GM18907 (cell line): ENCODE measurements around the gene PPM1J.

Experiments used
- ATAC-seq: cut with Tn5 transposase; IDR thresholded peaks from one replicate; pipeline ENCODE4 v1.9.1; 2021; ENCODE audit warnings: mild to moderate bottlenecking, moderate library complexity; ENCODE audit not compliant: unreplicated experiment

Gene PPM1J

GRCh38 chr1:112707221-112708001 lies 7.7 kb downstream of the PPM1J start:
- ATAC-seq: peak; percentile 68

DNA sequence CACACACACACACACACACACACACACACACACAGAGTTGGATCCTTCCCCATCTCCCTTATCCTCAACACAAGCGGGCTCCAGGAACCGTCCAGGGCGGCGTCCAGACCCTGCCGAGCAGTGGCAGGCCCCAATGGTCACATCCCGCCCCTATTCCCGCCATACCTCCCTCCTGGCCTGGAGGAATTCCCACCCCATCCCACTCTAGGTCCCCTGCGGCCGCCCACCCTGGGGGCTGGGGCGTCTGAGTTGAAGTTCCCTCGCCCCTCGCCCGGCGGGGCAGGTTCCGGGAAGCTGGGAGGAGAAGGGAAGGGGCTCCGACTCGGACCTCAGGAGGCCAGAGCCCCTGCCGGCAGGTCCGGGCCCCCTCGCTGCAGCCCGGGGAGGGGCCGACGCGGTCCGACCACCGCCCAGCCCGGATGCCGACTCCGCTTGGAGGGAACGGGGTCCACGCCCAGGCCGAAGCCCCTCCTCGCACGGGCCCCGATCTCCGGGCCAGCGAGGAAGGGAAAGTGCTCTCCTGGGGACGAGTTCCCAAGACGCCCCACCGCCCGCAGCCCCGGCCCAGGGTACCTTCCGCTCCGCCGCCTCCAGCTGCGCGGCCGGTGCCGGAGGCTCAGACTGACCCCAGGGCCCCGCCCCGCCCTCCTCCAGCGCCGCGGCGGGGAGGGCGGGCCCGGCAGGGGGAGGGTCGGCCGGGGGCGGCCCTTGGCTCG lies 8.5 kb downstream of the PPM1J start, which contains the start of gene RHOC:
Gene RHOC, minus strand, starts transcription at position 623 of the 716 bp plus-strand sequence. CDS start 3,328 bp downstream, outside the sequence.
- ATAC-seq: peak; percentile 63

GRCh38 chr1:112704934-112705627 lies 10.1 kb downstream of the PPM1J start:
- peak; percentile 66 for ATAC-seq

DNA sequence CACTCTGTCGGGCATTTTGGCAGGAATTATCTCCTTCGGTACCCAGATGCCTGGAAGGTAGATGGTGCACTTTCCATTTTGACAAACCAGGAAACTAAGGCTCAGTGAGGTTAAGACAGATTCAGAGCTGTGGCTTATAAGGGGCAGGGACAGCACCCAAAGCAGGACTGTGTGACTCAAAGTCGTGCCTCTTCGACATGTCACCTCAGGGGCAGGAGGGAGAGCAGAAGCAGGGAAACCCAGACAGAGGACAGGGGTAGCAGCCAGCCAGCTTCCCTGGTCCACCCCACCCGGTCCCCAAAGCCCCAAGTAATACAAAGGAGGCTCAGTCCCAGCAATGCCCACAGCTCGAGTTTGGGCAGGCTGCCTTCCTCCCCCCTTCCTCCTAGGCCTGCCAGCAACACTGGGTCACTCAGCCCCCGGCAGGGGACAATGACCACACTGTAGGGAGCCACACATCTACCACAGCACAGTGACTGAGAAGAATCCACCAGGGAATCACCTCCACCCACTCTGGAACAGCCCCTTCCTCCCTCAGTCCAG lies 10.7 kb downstream of the PPM1J start:
- no peak for ATAC-seq

DNA sequence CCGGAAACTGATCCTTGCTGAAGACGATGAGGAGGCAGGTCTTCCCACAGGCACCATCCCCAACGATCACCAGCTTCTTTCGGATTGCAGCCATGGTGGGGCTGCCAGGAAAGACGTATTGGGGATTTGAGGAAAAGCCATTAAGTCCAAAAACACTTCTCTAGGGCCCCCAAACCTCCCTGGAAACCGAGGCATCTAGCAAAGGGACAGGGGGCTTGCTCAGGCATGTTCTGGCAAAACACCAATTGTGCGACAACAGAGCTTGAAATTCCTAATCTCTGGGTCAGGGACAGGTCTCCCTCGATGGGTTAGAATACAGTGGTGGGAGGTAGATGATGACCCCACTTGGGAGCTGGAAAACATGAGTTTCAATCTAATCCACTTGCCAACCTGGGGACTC lies 11.4 kb downstream of the PPM1J start:
- ATAC-seq: no peak

GRCh38 chr1:112702420-112703261 lies 12.5 kb downstream of the PPM1J start:
- no peak for ATAC-seq

GRCh38 chr1:112702067-112702395 lies 13.1 kb downstream of the PPM1J start:
- no peak for ATAC-seq

GRCh38 chr1:112701227-112702066 lies 13.7 kb downstream of the PPM1J start:
- no peak for ATAC-seq

DNA sequence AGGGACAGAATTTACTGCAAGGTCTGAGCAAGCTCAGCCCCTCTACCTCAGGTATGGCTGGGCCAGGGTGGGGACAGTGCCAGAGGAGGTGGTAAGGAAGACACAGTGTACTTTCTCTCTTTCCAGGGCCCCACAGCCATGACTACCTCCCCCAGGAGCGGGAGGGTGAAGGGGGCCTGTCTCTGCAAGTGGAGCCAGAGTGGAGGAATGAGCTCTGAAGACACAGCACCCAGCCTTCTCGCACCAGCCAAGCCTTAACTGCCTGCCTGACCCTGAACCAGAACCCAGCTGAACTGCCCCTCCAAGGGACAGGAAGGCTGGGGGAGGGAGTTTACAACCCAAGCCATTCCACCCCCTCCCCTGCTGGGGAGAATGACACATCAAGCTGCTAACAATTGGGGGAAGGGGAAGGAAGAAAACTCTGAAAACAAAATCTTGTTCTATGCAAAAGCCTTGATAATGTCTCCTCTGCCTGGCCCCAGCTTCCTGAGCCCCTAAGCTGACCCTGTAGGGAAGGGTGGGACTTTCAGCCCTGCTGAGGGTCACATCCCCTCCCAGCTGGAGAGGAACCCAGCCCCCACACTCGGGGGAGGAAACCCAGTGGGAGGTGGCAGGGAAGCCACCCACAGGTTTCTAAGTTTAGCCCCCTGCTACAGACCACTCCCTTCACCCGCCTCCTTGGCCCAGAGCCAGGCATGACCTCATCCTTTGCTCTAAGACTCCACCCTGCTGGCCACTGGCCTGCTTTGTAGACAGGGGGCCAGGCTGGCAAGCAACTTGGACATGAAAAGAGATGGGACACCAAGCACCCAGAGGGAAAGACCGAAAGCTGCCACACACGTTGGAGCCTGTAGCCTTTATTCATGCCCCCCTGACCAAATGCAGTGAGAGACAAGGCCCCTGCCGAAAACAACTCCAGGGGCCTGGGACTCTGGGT lies 14.6 kb downstream of the PPM1J start:
- ATAC-seq: peak; percentile 58

DNA sequence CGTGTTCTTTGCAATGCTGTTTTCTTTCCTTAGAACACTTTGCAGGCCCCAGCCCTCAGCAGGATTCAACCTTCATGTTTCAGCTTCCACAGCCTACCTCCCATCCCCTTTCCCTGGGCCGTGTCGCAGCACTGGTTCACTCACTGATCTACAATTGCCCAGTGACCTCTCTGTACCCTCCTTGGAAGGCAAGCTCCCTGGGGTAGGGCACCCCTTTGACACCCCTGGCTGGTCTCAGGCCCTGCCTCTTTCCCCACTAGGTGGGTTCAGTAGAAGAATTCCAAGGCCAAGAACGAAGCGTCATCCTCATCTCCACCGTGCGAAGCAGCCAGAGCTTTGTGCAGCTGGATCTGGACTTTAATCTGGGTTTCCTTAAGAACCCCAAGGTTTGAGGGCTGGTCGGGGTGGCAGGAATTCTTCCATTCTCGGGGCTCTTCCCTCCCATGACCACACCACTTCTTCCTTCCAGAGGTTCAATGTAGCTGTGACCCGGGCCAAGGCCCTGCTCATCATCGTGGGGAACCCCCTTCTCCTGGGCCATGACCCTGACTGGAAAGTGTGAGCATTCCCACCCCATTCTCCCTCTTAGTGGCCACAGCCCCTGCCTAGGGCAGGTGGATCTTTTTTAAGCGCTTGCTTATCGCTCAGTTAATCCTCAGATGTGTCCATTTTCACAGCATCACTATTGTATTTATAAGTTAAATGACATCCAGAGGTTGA lies 15.5 kb downstream of the PPM1J start:
- ATAC-seq: no peak

DNA sequence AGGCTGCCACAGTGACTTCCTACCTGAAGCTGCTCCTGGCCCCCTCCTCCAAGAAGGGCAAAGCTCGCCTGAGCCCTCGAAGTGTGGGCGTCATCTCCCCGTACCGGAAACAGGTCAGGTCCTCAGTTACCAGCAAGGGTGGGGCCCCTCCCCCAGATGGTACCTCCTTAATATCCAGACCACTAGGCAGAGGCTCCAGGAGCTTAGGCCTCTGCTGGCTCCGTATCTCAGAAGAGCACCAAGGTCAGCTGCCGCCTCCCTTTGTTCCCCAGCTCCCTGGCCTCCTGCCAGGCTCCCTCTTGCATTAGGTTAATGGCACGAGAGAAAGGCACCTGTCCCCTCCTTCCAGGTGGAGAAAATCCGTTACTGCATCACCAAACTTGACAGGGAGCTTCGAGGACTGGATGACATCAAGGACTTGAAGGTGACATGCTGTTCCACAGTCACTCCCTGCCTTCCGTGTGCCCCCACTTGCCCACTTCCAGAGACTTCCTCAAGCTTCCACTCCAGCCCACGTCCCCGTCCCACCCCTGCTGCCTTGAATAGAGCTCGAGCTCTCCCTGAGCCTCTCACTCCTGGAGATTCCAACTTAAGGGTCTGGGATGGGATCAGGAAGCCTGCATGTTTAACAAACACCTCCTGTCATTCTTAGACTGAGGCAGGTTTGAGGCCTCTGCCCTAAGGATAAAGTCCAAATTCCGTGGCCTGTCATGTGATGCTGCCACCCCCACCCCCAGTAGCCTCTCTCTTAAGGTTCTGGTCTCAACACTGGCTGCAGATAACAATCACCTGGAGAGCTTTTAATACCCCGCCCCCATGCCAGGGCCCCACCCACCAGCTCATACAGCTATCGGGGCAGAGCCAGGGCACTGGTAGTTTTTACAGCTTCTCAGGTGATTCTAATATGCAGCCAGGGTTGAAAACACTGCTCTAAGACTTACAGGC lies 16.5 kb downstream of the PPM1J start:
- no peak for ATAC-seq

DNA sequence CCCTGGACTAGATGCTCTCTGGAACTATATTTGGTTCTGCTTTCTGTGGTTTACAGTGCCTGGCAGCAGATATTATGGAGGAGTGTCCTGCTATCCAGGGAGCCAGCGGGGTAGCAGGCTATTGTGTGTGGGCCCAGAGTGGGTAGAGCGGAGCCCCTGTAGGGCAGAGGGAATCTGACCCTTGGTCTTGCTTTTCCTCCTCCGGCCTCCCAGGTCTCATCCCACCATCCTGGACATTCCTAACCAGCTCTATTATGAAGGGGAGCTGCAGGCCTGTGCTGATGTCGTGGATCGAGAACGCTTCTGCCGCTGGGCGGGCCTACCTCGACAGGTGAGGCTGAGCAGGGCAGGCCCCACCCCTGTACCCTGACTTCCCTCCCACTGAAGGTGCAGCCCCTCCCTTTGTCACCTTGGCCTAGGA lies 17.3 kb downstream of the PPM1J start:
- no peak for ATAC-seq

GRCh38 chr1:112696578-112697314 lies 18.4 kb downstream of the PPM1J start:
- ATAC-seq: no peak

DNA sequence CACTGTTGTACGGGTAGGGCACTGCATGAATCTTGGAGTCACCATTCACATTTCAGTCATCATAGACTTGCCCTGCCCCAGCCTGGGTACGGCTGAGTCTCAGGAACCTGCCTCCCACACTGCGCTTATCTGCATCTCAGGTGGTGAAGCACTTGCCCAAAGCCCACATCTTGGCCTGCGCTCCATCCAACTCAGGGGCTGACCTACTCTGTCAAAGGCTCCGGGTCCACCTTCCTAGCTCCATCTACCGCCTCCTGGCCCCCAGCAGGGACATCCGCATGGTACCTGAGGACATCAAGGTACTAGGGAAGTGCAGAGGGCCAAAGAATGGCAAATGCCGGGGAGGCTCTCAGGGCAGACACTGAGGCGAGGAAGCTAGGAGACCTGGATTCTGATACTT lies 19.9 kb downstream of the PPM1J start:
- no peak for ATAC-seq

DNA sequence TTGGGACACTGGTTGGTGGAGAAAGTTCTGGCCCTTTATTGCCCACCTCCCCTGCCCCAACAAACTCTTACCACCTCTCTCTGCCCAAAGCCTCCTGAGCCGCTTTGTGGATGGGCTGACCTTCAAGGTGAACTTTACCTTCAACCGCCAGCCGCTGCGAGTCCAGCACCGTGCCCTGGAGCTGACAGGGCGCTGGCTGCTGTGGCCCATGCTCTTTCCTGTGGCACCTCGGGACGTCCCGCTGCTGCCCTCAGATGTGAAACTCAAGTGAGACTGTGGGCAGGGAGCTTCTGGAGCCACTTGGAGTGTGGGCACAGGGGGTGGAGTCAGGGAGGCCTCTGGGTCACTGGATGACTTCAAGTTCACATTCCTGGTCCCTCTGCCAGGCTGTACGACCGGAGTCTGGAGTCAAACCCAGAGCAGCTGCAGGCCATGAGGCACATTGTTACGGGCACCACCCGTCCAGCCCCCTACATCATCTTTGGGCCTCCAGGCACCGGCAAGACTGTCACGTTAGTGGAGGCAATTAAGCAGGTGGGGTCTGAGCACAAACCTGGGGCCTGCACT lies 20.7 kb downstream of the PPM1J start:
- ATAC-seq: no peak

DNA sequence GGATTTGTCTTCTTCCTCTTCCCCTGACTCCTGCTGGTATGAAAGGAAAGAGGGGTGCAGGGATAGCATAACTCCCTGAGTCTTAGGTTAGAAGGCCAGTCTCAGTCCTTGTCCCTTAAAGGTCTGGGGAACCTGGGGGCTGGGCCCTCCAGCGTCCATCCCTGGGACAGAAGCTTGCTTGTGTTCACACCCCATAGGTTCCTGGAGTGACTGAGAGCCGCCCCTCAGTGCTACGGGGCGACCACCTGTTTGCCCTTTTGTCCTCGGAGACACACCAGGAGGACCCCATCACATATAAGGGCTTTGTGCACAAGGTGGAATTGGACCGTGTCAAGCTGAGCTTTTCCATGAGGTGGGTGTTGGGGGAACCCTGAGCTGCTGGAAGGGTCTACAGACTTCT lies 21.3 kb downstream of the PPM1J start:
- ATAC-seq: no peak
